K562 (cell line): Measurements from ENCODE around the gene TMEM245. TPM values are rescaled to one million over a fixed set of nuclear protein-coding genes. Genes with fewer than 3 reads are reported as not detected.

Experiments used
- ATAC-seq: fragments of 200-7000 bp; cut with Tn5 transposase; 3 replicates; pipeline ENCODE4 v1.9.1; 2020; ENCODE audit warnings: moderate library complexity
- BruUV-seq: library from RNA; stranded (reverse); fragments of 400-500 nt; replicated peaks from 2 replicates; lab custom pipeline; 2021; lab: Mats Ljungman, UMichigan
- CTCF ChIA-PET: fragments of 300-600 bp; formaldehyde crosslinking; extraction: SDS; loops from one replicate; lab custom pipeline; 2021; ENCODE audit warnings: low intra/inter-chr PET ratio; lab: Yijun Ruan, JAX
- POLR2A ChIA-PET: fragments of 300-600, 350-650 bp; sonication (Branson Sonifier 250); formaldehyde crosslinking; extraction: SDS; loops from one replicate; lab custom pipeline; 2021; ENCODE audit warnings: antibody characterized with exemption, inconsistent platforms; lab: Yijun Ruan, JAX
- DNase-seq, 4 experiments: peaks; one replicate each; pipeline versions ENCODE4 v3.0.0 to v3.0.0-alpha.2; 2011 to 2018; ENCODE audit warnings: low spot score in 3 of 4, mixed read lengths in 3 of 4; ENCODE audit errors: extremely low read depth in 1 of 4
- FAIRE-seq: peaks from 2 replicates; lab custom pipeline; 2011; peaks lifted over from hg19 to GRCh38; lab: Jason Lieb, UNC
- H2AFZ ChIP-seq: 2 replicates; pipeline ENCODE4 v1.6.0; 2011; ENCODE audit warnings: low read depth, low read length, control low read depth, inconsistent platforms
- H3K27ac ChIP-seq: fragments of 200-600 bp; 3 replicates; pipeline ENCODE4 v1.8.0; 2011; ENCODE audit warnings: low read depth, mild to moderate bottlenecking, control low read depth, inconsistent platforms, low read length, moderate library complexity, mixed read lengths; ENCODE audit errors: extremely low read depth
- H3K27me3 ChIP-seq, 2 experiments: fragments of 300-600 bp in 1 of 2; 2 replicates in 1 of 2; 3 replicates in 1 of 2; pipeline versions ENCODE4 v1.6.0 to v1.8.0; 2011; ENCODE audit warnings: inconsistent platforms in 2 of 2, low read length in 2 of 2, mild to moderate bottlenecking in 1 of 2, mixed read lengths in 1 of 2, moderate library complexity in 1 of 2; ENCODE audit not compliant: control insufficient read depth in 2 of 2, insufficient read depth in 2 of 2
- H3K36me3 ChIP-seq: fragments of 300-600 bp; 3 replicates; pipeline ENCODE4 v1.8.0; 2011; ENCODE audit warnings: mild to moderate bottlenecking, low read length, inconsistent platforms; ENCODE audit not compliant: control insufficient read depth, insufficient read depth
- H3K4me1 ChIP-seq, 2 experiments: fragments of 200-600 bp in 1 of 2; replicated peaks in 1 of 2; 2 replicates in 1 of 2; 3 replicates in 1 of 2; pipeline versions ENCODE4 v1.5.1 to v1.8.0; 2011; ENCODE audit warnings: inconsistent platforms in 2 of 2, low read length in 2 of 2, mild to moderate bottlenecking in 1 of 2, mixed read lengths in 1 of 2, moderate library complexity in 1 of 2; ENCODE audit not compliant: control insufficient read depth in 2 of 2, insufficient read depth in 2 of 2
- H3K4me2 ChIP-seq: 2 replicates; pipeline ENCODE4 v1.6.1; 2011; ENCODE audit warnings: low read length, control low read depth, inconsistent platforms, mixed read lengths; ENCODE audit not compliant: insufficient read depth
- H3K4me3 ChIP-seq: fragments of 200-600 bp; sonication (generic), shearing (Covaris generic); 2 replicates; pipeline ENCODE4 v1.5.1; 2016; ENCODE audit warnings: control low read depth, inconsistent platforms
- H3K79me2 ChIP-seq: fragments of 200-600 bp; 3 replicates; pipeline ENCODE4 v1.8.0; 2011; ENCODE audit warnings: low read length, inconsistent platforms; ENCODE audit not compliant: control insufficient read depth, insufficient read depth
- H3K9ac ChIP-seq, 2 experiments: 2 replicates each; pipeline versions ENCODE4 v1.6.0 to v1.6.1; 2011; ENCODE audit warnings: low read depth in 2 of 2, low read length in 2 of 2, control low read depth in 1 of 2, inconsistent platforms in 1 of 2, mild to moderate bottlenecking in 1 of 2, mixed read lengths in 1 of 2; ENCODE audit not compliant: insufficient read depth in 1 of 2
- H3K9me1 ChIP-seq: one replicate; pipeline ENCODE4 v1.6.0; 2011; ENCODE audit warnings: inconsistent platforms, mild to moderate bottlenecking, low read length, moderate library complexity; ENCODE audit not compliant: control insufficient read depth, insufficient read depth
- H3K9me3 ChIP-seq: replicated peaks from 2 replicates; pipeline ENCODE4 v1.5.1; 2011; ENCODE audit warnings: low read depth, low read length, inconsistent platforms; ENCODE audit not compliant: control insufficient read depth, insufficient read depth
- H4K20me1 ChIP-seq: replicated peaks from 2 replicates; pipeline ENCODE4 v1.6.1; 2011; ENCODE audit warnings: low read length, inconsistent platforms, mixed read lengths; ENCODE audit not compliant: control insufficient read depth, insufficient read depth
- E2F3 ChIP-seq: fragments of 250-450 bp; sonication (Bioruptor Pico); IDR thresholded peaks from 2 replicates; pipeline ENCODE4 v1.4.0; 2020; ENCODE audit warnings: mild to moderate bottlenecking
- GABPB1 ChIP-seq: sonication (generic); formaldehyde crosslinking; IDR thresholded peaks from 2 replicates; pipeline ENCODE4 v1.8.0; 2022; ENCODE audit warnings: mild to moderate bottlenecking, missing genetic modification reagents
- PRPF4 ChIP-seq: fragments of 200-400 bp; formaldehyde crosslinking; IDR thresholded peaks from one replicate; pipeline ENCODE4 v1.6.1; 2017; ENCODE audit warnings: low read length, low read depth, mild to moderate bottlenecking; ENCODE audit not compliant: insufficient read depth, poor library complexity, severe bottlenecking
- RAD21 ChIP-seq, 2 experiments: fragments of 250-450 bp in 1 of 2; fragments of 450-650 bp in 1 of 2; sonication (Bioruptor Pico) in 1 of 2; formaldehyde crosslinking in 1 of 2; IDR thresholded peaks in 1 of 2; conservative IDR thresholded peaks in 1 of 2; 2 replicates each; pipeline versions ENCODE4 v1.4.0 to v1.8.0; 2020 to 2022; ENCODE audit warnings: mild to moderate bottlenecking in 2 of 2, moderate library complexity in 1 of 2
- TCF7 ChIP-seq: sonication (generic); IDR thresholded peaks from 2 replicates; pipeline ENCODE4 v1.6.1; 2016; ENCODE audit warnings: antibody characterized with exemption, borderline replicate concordance
- TSC22D4 ChIP-seq: fragments of 450-650 bp; IDR thresholded peaks from 2 replicates; pipeline ENCODE4 v1.6.1; 2016; ENCODE audit warnings: missing genetic modification characterization, missing biosample characterization, control low read depth
- ZNF263 ChIP-seq: sonication (generic); formaldehyde crosslinking; IDR thresholded peaks from 2 replicates; pipeline ENCODE4 v1.8.0; 2022; ENCODE audit warnings: mild to moderate bottlenecking, missing genetic modification reagents, borderline replicate concordance
- ZNF384 ChIP-seq: IDR thresholded peaks from 2 replicates; pipeline ENCODE4 v1.6.1; 2012; ENCODE audit warnings: low read depth, low read length, improper control_type of control experiment
- WGBS: fragments of 100-300 bp; shearing (Covaris generic); methylation state at CpG from one replicate; pipeline ENCODE4 v1.1.6; 2016; ENCODE audit warnings: low coverage, mixed read lengths; ENCODE audit not compliant: insufficient coverage; ENCODE audit errors: missing lambda C conversion rate; 5-methylcytosine and 5-hydroxymethylcytosine counted together
- in situ Hi-C: fragments of 300-500 bp; cut with MboI; formaldehyde crosslinking; loops from 4 replicates; pipeline ENCODE4 v1.15.0; 2018; ENCODE audit warnings: inconsistent platforms, mixed read lengths
- intact Hi-C: fragments of 100-400 bp; cut with micrococcal nuclease; formaldehyde crosslinking; loops from 2 replicates; pipeline ENCODE4 v1.14.2; 2022
- polyA plus RNA-seq, 8 experiments: library from polyadenylated mRNA; depleted of rRNA in 4 of 8; stranded (reverse) in 5 of 8; unstranded in 3 of 8; fragments of >200 nt; fragmentation: Nextera tagmentation in 2 of 8; fragmentation: Illumina TruSeq in 1 of 8; extraction: Ambion mirVana in 2 of 8; extraction: Trizol in 1 of 8; gene quantifications; 2 replicates each; pipeline versions ENCODE4 v1.2.1 to v1.2.3, GENCODE V29; 2011 to 2014; ENCODE audit warnings: inconsistent platforms in 1 of 8, missing spikeins in 1 of 8
- total RNA-seq, 7 experiments: library from RNA; depleted of rRNA in 6 of 7; stranded (reverse); fragments of >200 nt in 6 of 7; fragmentation: Illumina TruSeq in 2 of 7; extraction: Trizol in 2 of 7; gene quantifications; 2 replicates each; pipeline versions ENCODE4 v1.2.1 to v1.2.3, GENCODE V29; 2011 to 2021; ENCODE audit warnings: low replicate concordance in 1 of 7
- TF ChIP-seq, protein P1 (sequence below): fragments of 200-600 bp; sonication (generic); IDR thresholded peaks from one replicate; pipeline ENCODE4 v1.6.1; 2012; ENCODE audit warnings: mild to moderate bottlenecking, low read depth, low read length, inconsistent platforms

Gene TMEM245
- total and polyA plus RNA-seq, 9 of the 15 experiments (the other 6 are each of a cell fraction or from before 2014, with no cell fraction given) = 8.5 to 43.2 (median 24.3) TPM

DNA sequence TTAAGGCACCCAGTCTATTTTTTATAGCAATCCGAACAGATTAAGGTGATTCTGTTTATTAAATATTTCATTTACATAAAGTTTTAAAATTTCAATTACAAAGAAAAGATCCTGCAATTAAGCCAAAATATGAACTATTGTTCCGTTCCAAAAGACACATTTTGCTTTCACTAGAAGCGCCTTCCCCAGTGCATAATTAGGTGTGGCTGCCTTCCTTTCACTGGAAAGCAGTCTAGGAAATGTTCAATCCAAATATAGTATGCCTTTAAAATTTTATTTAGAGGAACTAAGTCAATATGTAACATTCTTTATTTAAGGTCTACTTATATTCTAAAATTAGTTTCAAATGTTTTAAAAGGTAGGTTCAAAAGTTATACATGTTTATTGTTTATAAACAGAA lies 114.1 kb downstream of the TMEM245 start:
- FAIRE-seq (no peak), ATAC-seq (no peak), DNase-seq (no peak)
- ChIA-PET CTCF (no interaction called here), POLR2A (interaction anchor here (0.5 to 0.6 kb wide), 2 partner anchors 364 to 1698 kb away, joined by 3 read pairs; no protein-coding TSS in a partner anchor)
- no peaks in the 10 kb centered on the region; the same call in 1 of the 2 replicates for H3K9me3 ChIP-seq
- WGBS = 81% methylated on average over 3 of the region's 3 CpGs
- H3K36me3 ChIP-seq = 0 out of 3 replicates have a peak, but pooled peaks cover 3% of the 10 kb centered on the region
- BruUV-seq = no TSS peak
- intact Hi-C loops (no loop called here), in situ Hi-C loops (no loop called here)
- H3K79me2 ChIP-seq = peaks cover 55% of the 10 kb centered on the region
- no peaks in the 10 kb centered on the region for H3K9me1 ChIP-seq
- no peaks in the 10 kb centered on the region for H3K27me3 ChIP-seq
- no peak overlapping the region for H3K4me2 ChIP-seq
- H3K4me3 ChIP-seq = no peak overlapping the region
- no peak overlapping the region for H3K9ac ChIP-seq
- H3K27ac ChIP-seq = no peak overlapping the region
- no peak overlapping the region for H2AFZ ChIP-seq
- H4K20me1 ChIP-seq = no peaks in the 10 kb centered on the region
- H3K4me1 ChIP-seq = peaks cover 0 to 9% of the 10 kb centered on the region in 2 experiments; a peak in 2 of 5 replicates
- TF ChIP-seq ZNF384 = no peak
- no peak for TF ChIP-seq GABPB1 (CRISPR knock-in tag)
- no peak for TF ChIP-seq RAD21 (CRISPR knock-in tag; conservative IDR thresholded peaks at IDR 0.05 in 1 of 2, IDR thresholded peaks at IDR 0.05 in 1 of 2)
- TF ChIP-seq TSC22D4 (tag) = no peak
- TF ChIP-seq ZNF263 = no peak
- TF ChIP-seq E2F3 (CRISPR knock-in tag) = no peak
- TF ChIP-seq TCF7 = no peak
- TF ChIP-seq, protein P1, sequence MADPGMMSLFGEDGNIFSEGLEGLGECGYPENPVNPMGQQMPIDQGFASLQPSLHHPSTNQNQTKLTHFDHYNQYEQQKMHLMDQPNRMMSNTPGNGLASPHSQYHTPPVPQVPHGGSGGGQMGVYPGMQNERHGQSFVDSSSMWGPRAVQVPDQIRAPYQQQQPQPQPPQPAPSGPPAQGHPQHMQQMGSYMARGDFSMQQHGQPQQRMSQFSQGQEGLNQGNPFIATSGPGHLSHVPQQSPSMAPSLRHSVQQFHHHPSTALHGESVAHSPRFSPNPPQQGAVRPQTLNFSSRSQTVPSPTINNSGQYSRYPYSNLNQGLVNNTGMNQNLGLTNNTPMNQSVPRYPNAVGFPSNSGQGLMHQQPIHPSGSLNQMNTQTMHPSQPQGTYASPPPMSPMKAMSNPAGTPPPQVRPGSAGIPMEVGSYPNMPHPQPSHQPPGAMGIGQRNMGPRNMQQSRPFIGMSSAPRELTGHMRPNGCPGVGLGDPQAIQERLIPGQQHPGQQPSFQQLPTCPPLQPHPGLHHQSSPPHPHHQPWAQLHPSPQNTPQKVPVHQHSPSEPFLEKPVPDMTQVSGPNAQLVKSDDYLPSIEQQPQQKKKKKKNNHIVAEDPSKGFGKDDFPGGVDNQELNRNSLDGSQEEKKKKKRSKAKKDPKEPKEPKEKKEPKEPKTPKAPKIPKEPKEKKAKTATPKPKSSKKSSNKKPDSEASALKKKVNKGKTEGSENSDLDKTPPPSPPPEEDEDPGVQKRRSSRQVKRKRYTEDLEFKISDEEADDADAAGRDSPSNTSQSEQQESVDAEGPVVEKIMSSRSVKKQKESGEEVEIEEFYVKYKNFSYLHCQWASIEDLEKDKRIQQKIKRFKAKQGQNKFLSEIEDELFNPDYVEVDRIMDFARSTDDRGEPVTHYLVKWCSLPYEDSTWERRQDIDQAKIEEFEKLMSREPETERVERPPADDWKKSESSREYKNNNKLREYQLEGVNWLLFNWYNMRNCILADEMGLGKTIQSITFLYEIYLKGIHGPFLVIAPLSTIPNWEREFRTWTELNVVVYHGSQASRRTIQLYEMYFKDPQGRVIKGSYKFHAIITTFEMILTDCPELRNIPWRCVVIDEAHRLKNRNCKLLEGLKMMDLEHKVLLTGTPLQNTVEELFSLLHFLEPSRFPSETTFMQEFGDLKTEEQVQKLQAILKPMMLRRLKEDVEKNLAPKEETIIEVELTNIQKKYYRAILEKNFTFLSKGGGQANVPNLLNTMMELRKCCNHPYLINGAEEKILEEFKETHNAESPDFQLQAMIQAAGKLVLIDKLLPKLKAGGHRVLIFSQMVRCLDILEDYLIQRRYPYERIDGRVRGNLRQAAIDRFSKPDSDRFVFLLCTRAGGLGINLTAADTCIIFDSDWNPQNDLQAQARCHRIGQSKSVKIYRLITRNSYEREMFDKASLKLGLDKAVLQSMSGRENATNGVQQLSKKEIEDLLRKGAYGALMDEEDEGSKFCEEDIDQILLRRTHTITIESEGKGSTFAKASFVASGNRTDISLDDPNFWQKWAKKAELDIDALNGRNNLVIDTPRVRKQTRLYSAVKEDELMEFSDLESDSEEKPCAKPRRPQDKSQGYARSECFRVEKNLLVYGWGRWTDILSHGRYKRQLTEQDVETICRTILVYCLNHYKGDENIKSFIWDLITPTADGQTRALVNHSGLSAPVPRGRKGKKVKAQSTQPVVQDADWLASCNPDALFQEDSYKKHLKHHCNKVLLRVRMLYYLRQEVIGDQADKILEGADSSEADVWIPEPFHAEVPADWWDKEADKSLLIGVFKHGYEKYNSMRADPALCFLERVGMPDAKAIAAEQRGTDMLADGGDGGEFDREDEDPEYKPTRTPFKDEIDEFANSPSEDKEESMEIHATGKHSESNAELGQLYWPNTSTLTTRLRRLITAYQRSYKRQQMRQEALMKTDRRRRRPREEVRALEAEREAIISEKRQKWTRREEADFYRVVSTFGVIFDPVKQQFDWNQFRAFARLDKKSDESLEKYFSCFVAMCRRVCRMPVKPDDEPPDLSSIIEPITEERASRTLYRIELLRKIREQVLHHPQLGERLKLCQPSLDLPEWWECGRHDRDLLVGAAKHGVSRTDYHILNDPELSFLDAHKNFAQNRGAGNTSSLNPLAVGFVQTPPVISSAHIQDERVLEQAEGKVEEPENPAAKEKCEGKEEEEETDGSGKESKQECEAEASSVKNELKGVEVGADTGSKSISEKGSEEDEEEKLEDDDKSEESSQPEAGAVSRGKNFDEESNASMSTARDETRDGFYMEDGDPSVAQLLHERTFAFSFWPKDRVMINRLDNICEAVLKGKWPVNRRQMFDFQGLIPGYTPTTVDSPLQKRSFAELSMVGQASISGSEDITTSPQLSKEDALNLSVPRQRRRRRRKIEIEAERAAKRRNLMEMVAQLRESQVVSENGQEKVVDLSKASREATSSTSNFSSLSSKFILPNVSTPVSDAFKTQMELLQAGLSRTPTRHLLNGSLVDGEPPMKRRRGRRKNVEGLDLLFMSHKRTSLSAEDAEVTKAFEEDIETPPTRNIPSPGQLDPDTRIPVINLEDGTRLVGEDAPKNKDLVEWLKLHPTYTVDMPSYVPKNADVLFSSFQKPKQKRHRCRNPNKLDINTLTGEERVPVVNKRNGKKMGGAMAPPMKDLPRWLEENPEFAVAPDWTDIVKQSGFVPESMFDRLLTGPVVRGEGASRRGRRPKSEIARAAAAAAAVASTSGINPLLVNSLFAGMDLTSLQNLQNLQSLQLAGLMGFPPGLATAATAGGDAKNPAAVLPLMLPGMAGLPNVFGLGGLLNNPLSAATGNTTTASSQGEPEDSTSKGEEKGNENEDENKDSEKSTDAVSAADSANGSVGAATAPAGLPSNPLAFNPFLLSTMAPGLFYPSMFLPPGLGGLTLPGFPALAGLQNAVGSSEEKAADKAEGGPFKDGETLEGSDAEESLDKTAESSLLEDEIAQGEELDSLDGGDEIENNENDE = no peak
- no peak for TF ChIP-seq PRPF4
